Astrocyte of the spinal cord (primary cell): ENCODE data around the gene ASCL2.

Experiments
- DNase-seq: peaks from one replicate; pipeline ENCODE4 v3.0.0; 2011; ENCODE audit warnings: low read depth, low spot score
- H3K4me3 ChIP-seq: 2 replicates; pipeline ENCODE4 v1.5.1; 2011; ENCODE audit warnings: low read depth, mild to moderate bottlenecking, low read length, moderate library complexity
- in situ Hi-C: cut with HindIII; loops from 2 replicates; pipeline ENCODE4 v1.10.0; 2017; ENCODE audit warnings: low sequenced_read_pairs
- TF ChIP-seq, protein P1 (sequence below): IDR thresholded peaks from 2 replicates; pipeline ENCODE4 v1.5.1; 2012; ENCODE audit warnings: low read depth, mild to moderate bottlenecking, low read length, inconsistent platforms

Gene ASCL2

DNA sequence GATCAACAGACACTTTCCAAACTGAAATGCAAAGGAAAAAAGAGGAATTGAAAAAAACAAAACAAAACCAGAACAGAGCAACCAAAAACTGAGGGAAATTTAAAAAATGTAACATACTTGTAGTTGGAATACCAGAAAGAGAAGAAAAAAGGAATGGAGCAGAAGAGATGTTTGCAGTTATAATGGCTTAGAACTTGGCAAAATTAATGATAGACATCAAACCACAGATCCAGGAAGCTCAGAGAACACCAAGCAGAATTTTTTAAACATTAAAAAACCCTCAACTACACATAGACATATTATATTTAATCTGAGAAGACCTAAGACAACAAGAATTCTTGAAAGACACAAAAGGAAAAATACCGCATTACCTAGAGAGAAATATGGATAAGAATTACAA, 46.1 kb downstream of the ASCL2 start:
- in situ Hi-C loops, result no loop called here
- no peak for DNase-seq
- no peak overlapping the region for H3K4me3 ChIP-seq
- TF ChIP-seq, protein P1, sequence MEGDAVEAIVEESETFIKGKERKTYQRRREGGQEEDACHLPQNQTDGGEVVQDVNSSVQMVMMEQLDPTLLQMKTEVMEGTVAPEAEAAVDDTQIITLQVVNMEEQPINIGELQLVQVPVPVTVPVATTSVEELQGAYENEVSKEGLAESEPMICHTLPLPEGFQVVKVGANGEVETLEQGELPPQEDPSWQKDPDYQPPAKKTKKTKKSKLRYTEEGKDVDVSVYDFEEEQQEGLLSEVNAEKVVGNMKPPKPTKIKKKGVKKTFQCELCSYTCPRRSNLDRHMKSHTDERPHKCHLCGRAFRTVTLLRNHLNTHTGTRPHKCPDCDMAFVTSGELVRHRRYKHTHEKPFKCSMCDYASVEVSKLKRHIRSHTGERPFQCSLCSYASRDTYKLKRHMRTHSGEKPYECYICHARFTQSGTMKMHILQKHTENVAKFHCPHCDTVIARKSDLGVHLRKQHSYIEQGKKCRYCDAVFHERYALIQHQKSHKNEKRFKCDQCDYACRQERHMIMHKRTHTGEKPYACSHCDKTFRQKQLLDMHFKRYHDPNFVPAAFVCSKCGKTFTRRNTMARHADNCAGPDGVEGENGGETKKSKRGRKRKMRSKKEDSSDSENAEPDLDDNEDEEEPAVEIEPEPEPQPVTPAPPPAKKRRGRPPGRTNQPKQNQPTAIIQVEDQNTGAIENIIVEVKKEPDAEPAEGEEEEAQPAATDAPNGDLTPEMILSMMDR, result no peak

DNA sequence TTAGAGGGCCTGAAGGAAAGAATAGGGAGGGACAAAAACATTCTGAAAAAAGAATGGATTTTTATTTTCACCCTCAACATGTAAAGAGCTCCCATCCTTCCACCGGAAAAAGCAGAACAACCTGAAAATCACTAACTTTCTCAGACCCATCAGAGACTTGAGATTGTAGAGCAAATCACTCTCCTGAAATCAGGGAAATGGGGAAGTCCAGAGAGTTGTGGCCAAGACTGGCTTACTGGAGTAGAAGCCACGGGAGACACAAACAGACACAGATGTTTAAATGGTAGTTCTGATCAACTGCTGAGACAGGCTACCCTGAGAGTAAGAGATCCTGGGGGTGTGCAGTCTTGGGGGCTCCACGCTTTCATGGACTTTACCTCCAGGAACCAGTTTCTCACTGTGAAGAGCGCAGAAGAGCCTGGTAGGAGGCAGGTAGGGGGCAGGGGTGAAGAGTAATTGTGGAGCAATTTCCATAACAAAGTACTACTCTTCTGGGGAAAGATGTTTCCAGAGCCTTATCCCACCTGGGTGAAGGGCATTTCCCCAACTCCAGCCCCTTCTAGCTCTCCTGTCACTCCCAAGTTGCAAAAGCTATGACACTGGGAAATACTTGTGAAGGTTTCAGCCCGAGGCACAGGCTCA, 47.1 kb downstream of the ASCL2 start:
- no peak for DNase-seq
- in situ Hi-C loops, result no loop called here
- no peak overlapping the region for H3K4me3 ChIP-seq
- TF ChIP-seq, protein P1, result no peak

DNA sequence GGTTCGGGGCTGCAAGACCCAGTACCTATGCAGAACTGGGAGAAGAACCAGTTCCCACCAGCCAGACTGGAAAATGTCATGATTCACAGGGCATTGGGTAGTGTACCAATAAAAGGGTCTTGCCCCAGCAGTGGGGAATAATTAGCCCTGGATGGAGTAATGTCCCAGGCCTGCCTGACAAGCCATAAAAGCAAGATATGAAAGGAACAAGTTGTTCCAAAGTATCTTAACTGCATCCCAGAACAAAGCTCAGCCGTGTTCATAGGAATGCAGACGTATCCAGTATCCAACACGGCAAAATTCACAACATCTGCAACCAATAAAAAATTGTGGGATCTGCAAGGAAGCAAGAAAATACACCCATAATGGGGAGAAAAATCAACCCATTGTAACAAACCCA, 47.9 kb downstream of the ASCL2 start:
- DNase-seq, result no peak
- in situ Hi-C loops, result no loop called here
- no peak overlapping the region for H3K4me3 ChIP-seq
- TF ChIP-seq, protein P1, result no peak

DNA sequence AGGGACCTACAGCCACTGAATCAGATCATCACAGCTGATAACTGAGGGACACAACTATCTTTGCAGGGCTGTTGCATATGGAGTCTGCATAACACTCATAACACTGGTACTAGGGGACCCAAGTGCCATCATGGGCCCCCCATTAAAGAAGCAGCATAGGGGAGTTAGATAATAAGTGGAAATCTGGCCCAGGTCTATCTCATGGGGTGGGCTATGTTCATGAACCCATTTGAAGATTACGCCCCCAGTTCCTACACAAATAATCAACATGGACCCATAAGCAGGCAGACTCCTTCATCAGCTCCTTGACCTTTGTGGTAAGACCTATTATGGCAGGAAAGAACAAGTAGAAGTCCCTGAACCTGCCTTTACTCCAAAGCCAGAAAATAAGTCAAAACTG, 48.8 kb downstream of the ASCL2 start:
- TF ChIP-seq, protein P1, result no peak
- DNase-seq, result no peak
- no peak overlapping the region for H3K4me3 ChIP-seq
- in situ Hi-C loops, result no loop called here

DNA sequence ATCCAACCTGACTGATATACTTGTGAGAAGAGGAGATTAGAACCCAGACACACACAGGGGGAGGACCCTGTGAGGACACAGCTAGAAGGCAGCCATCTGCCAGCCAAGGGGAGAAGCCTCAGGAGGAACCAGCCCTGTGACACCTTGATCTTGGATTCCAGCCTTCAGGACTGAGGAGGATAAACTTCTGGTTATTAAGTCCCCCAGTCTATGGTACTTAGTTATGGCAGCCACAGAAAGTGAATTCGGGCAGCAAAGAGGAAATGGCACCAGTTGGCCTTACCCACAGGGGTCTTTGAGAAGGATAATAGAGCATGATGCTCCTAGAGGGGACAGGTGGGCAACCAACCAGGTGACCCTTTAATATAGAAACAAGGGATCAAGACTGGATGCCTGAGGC, 49.4 kb downstream of the ASCL2 start:
- DNase-seq, result no peak
- no peak overlapping the region for H3K4me3 ChIP-seq
- in situ Hi-C loops, result no loop called here
- TF ChIP-seq, protein P1, result no peak

DNA sequence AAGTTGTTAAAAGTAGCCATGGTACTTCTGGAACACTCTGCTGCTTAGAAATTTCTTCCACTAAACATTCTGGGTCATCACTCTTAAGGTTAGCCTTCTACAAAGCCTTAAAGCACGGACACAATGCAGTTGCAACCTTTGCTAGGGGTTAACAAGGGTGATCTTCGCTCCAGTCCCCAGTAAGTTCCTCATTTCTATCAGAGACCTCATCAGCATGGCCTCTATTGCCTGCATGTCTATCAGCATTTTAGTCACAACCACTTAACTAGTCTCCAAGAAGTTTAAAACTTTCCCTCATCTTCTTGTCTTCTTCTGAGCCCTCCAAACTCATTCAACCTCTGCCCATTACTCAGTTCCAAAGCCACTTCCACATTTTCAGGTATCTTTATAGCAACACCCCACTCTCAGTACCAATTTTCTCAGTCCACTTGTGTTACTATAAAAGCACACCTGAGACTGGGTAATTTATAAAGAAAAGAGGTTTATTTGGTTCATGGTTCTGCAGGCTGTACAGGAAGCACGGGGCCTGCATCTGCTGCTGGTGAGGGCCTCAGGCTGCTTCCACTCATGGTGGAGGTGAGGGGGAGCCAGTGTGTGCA, 50.1 kb downstream of the ASCL2 start:
- TF ChIP-seq, protein P1, result no peak
- no peak overlapping the region for H3K4me3 ChIP-seq
- no peak for DNase-seq
- in situ Hi-C loops, result no loop called here
